HEK293 (cell line): Measurements from ENCODE around the gene TSKU.

Experiments
- CTCF ChIA-PET: fragments of 350-600 bp; formaldehyde crosslinking; extraction: SDS; loops from one replicate; lab custom pipeline; 2021; ENCODE audit warnings: antibody characterized with exemption; lab: Yijun Ruan, JAX
- POLR2A ChIA-PET: fragments of 300-600 bp; formaldehyde crosslinking; extraction: SDS; loops from one replicate; lab custom pipeline; 2020; ENCODE audit warnings: antibody characterized with exemption, inconsistent platforms; lab: Yijun Ruan, JAX
- H3K27ac ChIP-seq: fragments of 200-500 bp; sonication (Bioruptor generic); 2 replicates; pipeline ENCODE4 v1.5.1; 2014; ENCODE audit warnings: low read depth, low read length, control low read depth, inconsistent platforms; ENCODE audit errors: extremely low read depth
- H3K36me3 ChIP-seq, 2 experiments: fragments of 200-500 bp in 1 of 2; sonication (Bioruptor generic) in 1 of 2; 1 replicate in 1 of 2; 2 replicates in 1 of 2; pipeline ENCODE4 v1.5.1; 2014 to 2017; ENCODE audit warnings: inconsistent platforms in 2 of 2, low read length in 2 of 2; ENCODE audit not compliant: control insufficient read depth in 2 of 2, insufficient read depth in 1 of 2
- H3K4me1 ChIP-seq: fragments of 200-500 bp; sonication (Bioruptor generic); 2 replicates; pipeline ENCODE4 v1.5.1; 2014; ENCODE audit warnings: mild to moderate bottlenecking, low read length, inconsistent platforms; ENCODE audit not compliant: control insufficient read depth, insufficient read depth
- H3K4me3 ChIP-seq: 2 replicates; pipeline ENCODE4 v1.5.1; 2011; ENCODE audit warnings: low read depth, mild to moderate bottlenecking, control low read depth, low read length, moderate library complexity
- H3K9me3 ChIP-seq: fragments of 200-500 bp; sonication (Bioruptor generic); 2 replicates; pipeline ENCODE4 v1.5.1; 2014; ENCODE audit warnings: low read depth, low read length, inconsistent platforms; ENCODE audit not compliant: control insufficient read depth, insufficient read depth
- ZNF155 ChIP-seq: fragments of 450-650 bp; formaldehyde crosslinking; IDR thresholded peaks from 2 replicates; pipeline ENCODE4 v1.5.1; 2016; ENCODE audit warnings: missing biosample characterization, missing genetic modification characterization
- ZNF24 ChIP-seq: fragments of 450-650 bp; formaldehyde crosslinking; IDR thresholded peaks from 2 replicates; pipeline ENCODE4 v1.5.1; 2016; ENCODE audit warnings: missing biosample characterization, missing genetic modification characterization
- ZNF266 ChIP-seq: fragments of 450-650 bp; formaldehyde crosslinking; IDR thresholded peaks from 2 replicates; pipeline ENCODE4 v1.5.1; 2016; ENCODE audit warnings: missing biosample characterization, missing genetic modification characterization, low read depth
- ZNF274 ChIP-seq, 2 experiments: fragments of 200-500 bp in 1 of 2; fragments of 450-650 bp in 1 of 2; sonication (Bioruptor generic) in 1 of 2; formaldehyde crosslinking in 1 of 2; IDR thresholded peaks; 2 replicates each; pipeline versions ENCODE4 v1.5.1 to v1.6.1; 2014 to 2016; ENCODE audit warnings: borderline replicate concordance in 1 of 2, inconsistent platforms in 1 of 2, low read length in 1 of 2, missing biosample characterization in 1 of 2, missing genetic modification characterization in 1 of 2
- ZNF394 ChIP-seq: fragments of 450-650 bp; formaldehyde crosslinking; IDR thresholded peaks from 2 replicates; pipeline ENCODE4 v1.5.1; 2016; ENCODE audit warnings: missing biosample characterization, missing genetic modification characterization, mild to moderate bottlenecking, moderate library complexity, borderline replicate concordance
- ZNF600 ChIP-seq: fragments of 450-650 bp; formaldehyde crosslinking; IDR thresholded peaks from 2 replicates; pipeline ENCODE4 v1.5.1; 2016; ENCODE audit warnings: missing biosample characterization, missing genetic modification characterization
- ZNF623 ChIP-seq: fragments of 450-650 bp; formaldehyde crosslinking; IDR thresholded peaks from 2 replicates; pipeline ENCODE4 v1.5.1; 2016; ENCODE audit warnings: missing biosample characterization, missing genetic modification characterization
- ZNF629 ChIP-seq: fragments of 450-650 bp; formaldehyde crosslinking; IDR thresholded peaks from 2 replicates; pipeline ENCODE4 v1.5.1; 2017; ENCODE audit warnings: missing biosample characterization, missing genetic modification characterization
- ZNF843 ChIP-seq: fragments of 450-650 bp; formaldehyde crosslinking; IDR thresholded peaks from 2 replicates; pipeline ENCODE4 v1.5.1; 2016; ENCODE audit warnings: missing biosample characterization, missing genetic modification characterization
- TF ChIP-seq, protein P1 (sequence below): fragments of 450-650 bp; formaldehyde crosslinking; IDR thresholded peaks from 2 replicates; pipeline ENCODE4 v1.5.1; 2016; ENCODE audit warnings: missing biosample characterization, missing genetic modification characterization
- TF ChIP-seq, protein P2 (sequence below): fragments of 450-650 bp; formaldehyde crosslinking; IDR thresholded peaks from 2 replicates; pipeline ENCODE4 v1.5.1; 2016; ENCODE audit warnings: missing biosample characterization, missing genetic modification characterization
- TF ChIP-seq, protein P3 (sequence below): fragments of 450-650 bp; formaldehyde crosslinking; IDR thresholded peaks from 2 replicates; pipeline ENCODE4 v1.5.1; 2016; ENCODE audit warnings: missing biosample characterization, missing genetic modification characterization, borderline replicate concordance
- TF ChIP-seq, protein P4 (sequence below): fragments of 450-650 bp; formaldehyde crosslinking; conservative IDR thresholded peaks from 2 replicates; pipeline ENCODE4 v1.5.1; 2016; ENCODE audit warnings: low read depth, missing biosample characterization, missing genetic modification characterization
- TF ChIP-seq, protein P5 (sequence below): fragments of 450-650 bp; formaldehyde crosslinking; IDR thresholded peaks from 2 replicates; pipeline ENCODE4 v1.5.1; 2016; ENCODE audit warnings: missing biosample characterization, missing genetic modification characterization

Gene TSKU

DNA sequence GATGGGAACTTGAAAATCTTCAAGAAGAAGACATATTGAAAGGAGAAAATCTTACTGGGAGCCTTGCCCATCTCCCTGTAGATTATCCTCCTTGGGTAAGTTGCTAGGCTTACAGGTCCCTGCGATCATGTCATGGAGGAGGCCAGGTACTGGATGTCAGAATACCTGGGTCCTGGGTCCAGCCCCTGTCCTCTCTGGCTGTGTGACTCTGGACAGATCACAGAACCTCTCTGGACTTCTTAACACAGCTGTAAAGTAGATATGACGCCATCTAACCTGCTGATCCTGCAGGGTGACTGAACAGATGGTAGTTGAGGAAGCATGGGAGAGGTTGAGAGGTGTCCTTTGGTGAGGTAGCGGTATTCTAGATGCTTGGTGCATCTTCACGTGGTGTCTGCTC is 4.1 kb downstream of the TSKU start:
- Histone ChIP-seq H3K9me3 (no peaks in the 10 kb centered on the region), H3K4me1 (peaks cover 3% of the 10 kb centered on the region; the same call in 1 of the 2 replicates), H3K27ac (no peak overlapping the region), H3K4me3 (no peak overlapping the region), H3K36me3 (no peaks in the 10 kb centered on the region)
- POLR2A ChIA-PET = interaction anchor here (1.2 kb wide), 1 partner anchor 17 kb away, joined by 3 read pairs; no protein-coding TSS in a partner anchor
- CTCF ChIA-PET = interaction anchor here (0.7 to 1.6 kb wide), 4 partner anchors 11 to 53 kb away, joined by 3 to 4 read pairs (median 4); no protein-coding TSS in a partner anchor
- TF ChIP-seq ZNF394 (no peak), ZNF155 (tag by site-specific recombination) (no peak), ZNF600 (tag by site-specific recombination) (no peak), ZNF629 (tag by site-specific recombination) (no peak), ZNF623 (tag by site-specific recombination) (no peak), ZNF843 (tag by site-specific recombination) (no peak), ZNF274 (IDR thresholded peaks at IDR 0.05; ENCODE audit: low read length) (no peak), ZNF274 (tag by site-specific recombination; IDR thresholded peaks at IDR 0.05; ENCODE audit: borderline replicate concordance) (no peak), ZNF24 (no peak), ZNF266 (no peak)
- TF ChIP-seq, protein P1, sequence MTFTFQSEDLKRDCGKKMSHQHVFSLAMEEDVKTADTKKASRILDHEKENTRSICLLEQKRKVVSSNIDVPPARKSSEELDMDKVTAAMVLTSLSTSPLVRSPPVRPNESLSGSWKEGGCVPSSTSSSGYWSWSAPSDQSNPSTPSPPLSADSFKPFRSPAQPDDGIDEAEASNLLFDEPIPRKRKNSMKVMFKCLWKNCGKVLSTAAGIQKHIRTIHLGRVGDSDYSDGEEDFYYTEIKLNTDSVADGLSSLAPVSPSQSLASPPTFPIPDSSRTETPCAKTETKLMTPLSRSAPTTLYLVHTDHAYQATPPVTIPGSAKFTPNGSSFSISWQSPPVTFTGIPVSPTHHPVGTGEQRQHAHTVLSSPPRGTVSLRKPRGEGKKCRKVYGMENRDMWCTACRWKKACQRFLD (tag by site-specific recombination) = no peak
- TF ChIP-seq, protein P2, sequence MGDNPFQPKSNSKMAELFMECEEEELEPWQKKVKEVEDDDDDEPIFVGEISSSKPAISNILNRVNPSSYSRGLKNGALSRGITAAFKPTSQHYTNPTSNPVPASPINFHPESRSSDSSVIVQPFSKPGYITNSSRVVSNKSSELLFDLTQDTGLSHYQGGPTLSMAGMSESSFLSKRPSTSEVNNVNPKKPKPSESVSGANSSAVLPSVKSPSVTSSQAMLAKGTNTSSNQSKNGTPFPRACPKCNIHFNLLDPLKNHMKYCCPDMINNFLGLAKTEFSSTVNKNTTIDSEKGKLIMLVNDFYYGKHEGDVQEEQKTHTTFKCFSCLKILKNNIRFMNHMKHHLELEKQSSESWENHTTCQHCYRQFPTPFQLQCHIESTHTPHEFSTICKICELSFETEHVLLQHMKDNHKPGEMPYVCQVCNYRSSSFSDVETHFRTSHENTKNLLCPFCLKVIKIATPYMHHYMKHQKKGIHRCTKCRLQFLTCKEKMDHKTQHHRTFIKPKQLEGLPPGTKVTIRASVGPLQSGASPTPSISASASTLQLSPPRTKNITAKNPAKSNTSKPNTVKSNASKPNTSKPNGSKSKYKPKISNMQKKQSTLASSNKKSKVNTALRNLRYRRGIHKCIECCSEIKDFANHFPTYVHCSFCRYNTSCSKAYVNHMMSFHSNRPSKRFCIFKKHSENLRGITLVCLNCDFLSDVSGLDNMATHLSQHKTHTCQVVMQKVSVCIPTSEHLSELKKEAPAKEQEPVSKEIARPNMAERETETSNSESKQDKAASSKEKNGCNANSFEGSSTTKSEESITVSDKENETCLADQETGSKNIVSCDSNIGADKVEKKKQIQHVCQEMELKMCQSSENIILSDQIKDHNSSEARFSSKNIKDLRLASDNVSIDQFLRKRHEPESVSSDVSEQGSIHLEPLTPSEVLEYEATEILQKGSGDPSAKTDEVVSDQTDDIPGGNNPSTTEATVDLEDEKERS (tag by site-specific recombination) = no peak
- TF ChIP-seq, protein P3, sequence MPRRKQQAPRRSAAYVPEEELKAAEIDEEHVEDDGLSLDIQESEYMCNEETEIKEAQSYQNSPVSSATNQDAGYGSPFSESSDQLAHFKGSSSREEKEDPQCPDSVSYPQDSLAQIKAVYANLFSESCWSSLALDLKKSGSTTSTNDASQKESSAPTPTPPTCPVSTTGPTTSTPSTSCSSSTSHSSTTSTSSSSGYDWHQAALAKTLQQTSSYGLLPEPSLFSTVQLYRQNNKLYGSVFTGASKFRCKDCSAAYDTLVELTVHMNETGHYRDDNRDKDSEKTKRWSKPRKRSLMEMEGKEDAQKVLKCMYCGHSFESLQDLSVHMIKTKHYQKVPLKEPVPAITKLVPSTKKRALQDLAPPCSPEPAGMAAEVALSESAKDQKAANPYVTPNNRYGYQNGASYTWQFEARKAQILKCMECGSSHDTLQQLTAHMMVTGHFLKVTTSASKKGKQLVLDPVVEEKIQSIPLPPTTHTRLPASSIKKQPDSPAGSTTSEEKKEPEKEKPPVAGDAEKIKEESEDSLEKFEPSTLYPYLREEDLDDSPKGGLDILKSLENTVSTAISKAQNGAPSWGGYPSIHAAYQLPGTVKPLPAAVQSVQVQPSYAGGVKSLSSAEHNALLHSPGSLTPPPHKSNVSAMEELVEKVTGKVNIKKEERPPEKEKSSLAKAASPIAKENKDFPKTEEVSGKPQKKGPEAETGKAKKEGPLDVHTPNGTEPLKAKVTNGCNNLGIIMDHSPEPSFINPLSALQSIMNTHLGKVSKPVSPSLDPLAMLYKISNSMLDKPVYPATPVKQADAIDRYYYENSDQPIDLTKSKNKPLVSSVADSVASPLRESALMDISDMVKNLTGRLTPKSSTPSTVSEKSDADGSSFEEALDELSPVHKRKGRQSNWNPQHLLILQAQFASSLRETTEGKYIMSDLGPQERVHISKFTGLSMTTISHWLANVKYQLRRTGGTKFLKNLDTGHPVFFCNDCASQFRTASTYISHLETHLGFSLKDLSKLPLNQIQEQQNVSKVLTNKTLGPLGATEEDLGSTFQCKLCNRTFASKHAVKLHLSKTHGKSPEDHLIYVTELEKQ = no peak
- TF ChIP-seq, protein P4, sequence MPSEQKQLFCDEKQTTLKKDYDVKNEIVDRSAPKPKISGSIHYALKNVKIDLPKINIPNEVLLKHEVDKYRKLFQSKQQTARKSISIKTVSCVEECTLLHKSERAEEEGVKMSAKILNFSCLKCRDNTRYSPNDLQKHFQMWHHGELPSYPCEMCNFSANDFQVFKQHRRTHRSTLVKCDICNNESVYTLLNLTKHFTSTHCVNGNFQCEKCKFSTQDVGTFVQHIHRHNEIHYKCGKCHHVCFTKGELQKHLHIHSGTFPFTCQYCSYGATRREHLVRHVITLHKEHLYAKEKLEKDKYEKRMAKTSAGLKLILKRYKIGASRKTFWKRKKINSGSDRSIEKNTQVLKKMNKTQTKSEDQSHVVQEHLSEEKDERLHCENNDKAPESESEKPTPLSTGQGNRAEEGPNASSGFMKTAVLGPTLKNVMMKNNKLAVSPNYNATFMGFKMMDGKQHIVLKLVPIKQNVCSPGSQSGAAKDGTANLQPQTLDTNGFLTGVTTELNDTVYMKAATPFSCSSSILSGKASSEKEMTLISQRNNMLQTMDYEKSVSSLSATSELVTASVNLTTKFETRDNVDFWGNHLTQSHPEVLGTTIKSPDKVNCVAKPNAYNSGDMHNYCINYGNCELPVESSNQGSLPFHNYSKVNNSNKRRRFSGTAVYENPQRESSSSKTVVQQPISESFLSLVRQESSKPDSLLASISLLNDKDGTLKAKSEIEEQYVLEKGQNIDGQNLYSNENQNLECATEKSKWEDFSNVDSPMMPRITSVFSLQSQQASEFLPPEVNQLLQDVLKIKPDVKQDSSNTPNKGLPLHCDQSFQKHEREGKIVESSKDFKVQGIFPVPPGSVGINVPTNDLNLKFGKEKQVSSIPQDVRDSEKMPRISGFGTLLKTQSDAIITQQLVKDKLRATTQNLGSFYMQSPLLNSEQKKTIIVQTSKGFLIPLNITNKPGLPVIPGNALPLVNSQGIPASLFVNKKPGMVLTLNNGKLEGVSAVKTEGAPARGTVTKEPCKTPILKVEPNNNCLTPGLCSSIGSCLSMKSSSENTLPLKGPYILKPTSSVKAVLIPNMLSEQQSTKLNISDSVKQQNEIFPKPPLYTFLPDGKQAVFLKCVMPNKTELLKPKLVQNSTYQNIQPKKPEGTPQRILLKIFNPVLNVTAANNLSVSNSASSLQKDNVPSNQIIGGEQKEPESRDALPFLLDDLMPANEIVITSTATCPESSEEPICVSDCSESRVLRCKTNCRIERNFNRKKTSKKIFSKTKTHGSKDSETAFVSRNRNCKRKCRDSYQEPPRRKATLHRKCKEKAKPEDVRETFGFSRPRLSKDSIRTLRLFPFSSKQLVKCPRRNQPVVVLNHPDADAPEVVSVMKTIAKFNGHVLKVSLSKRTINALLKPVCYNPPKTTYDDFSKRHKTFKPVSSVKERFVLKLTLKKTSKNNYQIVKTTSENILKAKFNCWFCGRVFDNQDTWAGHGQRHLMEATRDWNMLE (tag by site-specific recombination) = no peak
- TF ChIP-seq, protein P5, sequence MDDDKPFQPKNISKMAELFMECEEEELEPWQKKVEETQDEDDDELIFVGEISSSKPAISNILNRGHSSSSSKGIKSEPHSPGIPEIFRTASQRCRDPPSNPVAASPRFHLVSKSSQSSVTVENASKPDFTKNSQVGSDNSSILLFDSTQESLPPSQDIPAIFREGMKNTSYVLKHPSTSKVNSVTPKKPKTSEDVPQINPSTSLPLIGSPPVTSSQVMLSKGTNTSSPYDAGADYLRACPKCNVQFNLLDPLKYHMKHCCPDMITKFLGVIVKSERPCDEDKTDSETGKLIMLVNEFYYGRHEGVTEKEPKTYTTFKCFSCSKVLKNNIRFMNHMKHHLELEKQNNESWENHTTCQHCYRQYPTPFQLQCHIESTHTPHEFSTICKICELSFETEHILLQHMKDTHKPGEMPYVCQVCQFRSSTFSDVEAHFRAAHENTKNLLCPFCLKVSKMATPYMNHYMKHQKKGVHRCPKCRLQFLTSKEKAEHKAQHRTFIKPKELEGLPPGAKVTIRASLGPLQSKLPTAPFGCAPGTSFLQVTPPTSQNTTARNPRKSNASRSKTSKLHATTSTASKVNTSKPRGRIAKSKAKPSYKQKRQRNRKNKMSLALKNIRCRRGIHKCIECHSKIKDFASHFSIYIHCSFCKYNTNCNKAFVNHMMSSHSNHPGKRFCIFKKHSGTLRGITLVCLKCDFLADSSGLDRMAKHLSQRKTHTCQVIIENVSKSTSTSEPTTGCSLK = no peak
